Thyroid gland (tissue), 4 donors: ENCODE data around the gene CIAPIN1.
"Not testable (repeated sequence)": the region's sequence is repeated elsewhere in the genome, so short reads cannot be mapped to it uniquely, and the experiment has no call there.

Experiments used
- CTCF ChIP-seq, 6 experiments: fragments of 200-600 bp in 3 of 6; fragments of 450-650 bp in 3 of 6; sonication (generic) in 3 of 6; IDR thresholded peaks; one replicate each; pipeline ENCODE4 v1.5.1; 2016 to 2019; ENCODE audit warnings: antibody characterized with exemption in 6 of 6, mild to moderate bottlenecking in 2 of 6, inconsistent platforms in 1 of 6, moderate library complexity in 1 of 6
- POLR2A ChIP-seq, 2 donors: fragments of 450-650 bp; IDR thresholded peaks; one replicate each; pipeline ENCODE4 v1.6.1; 2017; ENCODE audit warnings: antibody characterized with exemption in 2 of 2, mild to moderate bottlenecking in 2 of 2, moderate library complexity in 1 of 2

- not testable (repeated sequence) for TF ChIP-seq POLR2A, CTCF (IDR thresholded peaks at IDR 0.05)
These were observed 6.6 kb downstream of the CIAPIN1 start for GRCh38 chr16:57440551-57440950.
